Thoracic aorta (tissue), 2 donors: Measurements from ENCODE around the gene HOXD10. TPM values are rescaled to one million over a fixed set of nuclear protein-coding genes. Genes with fewer than 3 reads are reported as not detected.

Experiments
- ATAC-seq: fragments of 150-250 bp; one replicate; pipeline ENCODE4 v1.8.0; 2017; ENCODE audit warnings: low read depth; ENCODE audit not compliant: insufficient number of reproducible peaks, low FRiP score
- DNase-seq: peaks from one replicate; pipeline ENCODE4 v3.0.0-alpha.2; 2020; ENCODE audit warnings: low spot score
- H3K27ac ChIP-seq, 2 donors: fragments of 200-600 bp; sonication (generic); 1 replicate in 1 of 2; 2 replicates in 1 of 2; pipeline ENCODE4 v1.5.1; 2016; ENCODE audit warnings: mild to moderate bottlenecking in 2 of 2, moderate library complexity in 2 of 2
- H3K27me3 ChIP-seq: fragments of 200-600 bp; sonication (generic); replicated peaks from 2 replicates; pipeline ENCODE4 v1.6.0; 2016; ENCODE audit warnings: mild to moderate bottlenecking; ENCODE audit not compliant: insufficient read depth
- H3K36me3 ChIP-seq: fragments of 200-600 bp; sonication (generic); one replicate; pipeline ENCODE4 v1.5.1; 2016
- H3K4me1 ChIP-seq, 2 donors: fragments of 200-600 bp; sonication (generic); 1 replicate in 1 of 2; 2 replicates in 1 of 2; pipeline versions ENCODE4 v1.5.1 to v1.6.0; 2016; ENCODE audit warnings: low read depth in 2 of 2, mild to moderate bottlenecking in 1 of 2; ENCODE audit not compliant: control insufficient read depth in 1 of 2
- H3K4me3 ChIP-seq: fragments of 200-600 bp; sonication (generic); 2 replicates; pipeline ENCODE4 v1.5.1; 2016; ENCODE audit warnings: mild to moderate bottlenecking
- H3K9me3 ChIP-seq: fragments of 200-600 bp; sonication (generic); 2 replicates; pipeline ENCODE4 v1.5.1; 2016
- total RNA-seq, 2 donors: library from RNA; depleted of rRNA; stranded (reverse); fragments of >200 nt; gene quantifications; one replicate each; pipeline versions ENCODE4 v1.1.0 to v1.2.3, GENCODE V29; 2016
- TF ChIP-seq, protein P1 (sequence below): fragments of 200-600 bp; sonication (generic); IDR thresholded peaks from one replicate; pipeline ENCODE4 v1.5.1; 2019; ENCODE audit warnings: antibody characterized with exemption

HOXD10 gene
- total RNA-seq, 2 donors from 2014 or later, result not detected

DNA sequence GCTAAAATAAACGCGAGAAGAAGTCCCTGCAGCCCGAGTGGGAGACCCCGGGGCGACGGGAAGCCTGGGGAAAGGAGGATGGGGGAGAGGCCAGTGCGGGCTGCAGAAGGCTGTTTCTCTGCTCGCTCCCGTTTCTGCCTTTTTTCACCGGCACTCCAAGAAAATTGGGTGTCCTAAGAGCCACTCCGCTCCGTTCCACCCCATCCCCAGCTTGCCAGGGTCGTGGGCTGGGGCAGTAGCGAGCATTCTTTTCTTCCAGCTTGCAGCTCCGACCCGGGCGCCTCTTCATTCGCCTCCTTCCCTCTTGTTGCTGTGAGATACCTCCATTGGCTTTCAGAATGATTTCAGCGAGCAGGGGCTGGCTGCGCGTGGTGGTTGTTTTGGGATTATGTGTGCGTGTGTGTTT is 41.6 kb downstream of the HOXD10 start:
- ATAC-seq, result no peak
- peaks cover 4% of the 10 kb centered on the region for H3K36me3 ChIP-seq
- H3K27me3 ChIP-seq, result no peaks in the 10 kb centered on the region
- H3K27ac ChIP-seq, result no peak overlapping the region
- no peak overlapping the region for H3K4me3 ChIP-seq
- TF ChIP-seq, protein P1, sequence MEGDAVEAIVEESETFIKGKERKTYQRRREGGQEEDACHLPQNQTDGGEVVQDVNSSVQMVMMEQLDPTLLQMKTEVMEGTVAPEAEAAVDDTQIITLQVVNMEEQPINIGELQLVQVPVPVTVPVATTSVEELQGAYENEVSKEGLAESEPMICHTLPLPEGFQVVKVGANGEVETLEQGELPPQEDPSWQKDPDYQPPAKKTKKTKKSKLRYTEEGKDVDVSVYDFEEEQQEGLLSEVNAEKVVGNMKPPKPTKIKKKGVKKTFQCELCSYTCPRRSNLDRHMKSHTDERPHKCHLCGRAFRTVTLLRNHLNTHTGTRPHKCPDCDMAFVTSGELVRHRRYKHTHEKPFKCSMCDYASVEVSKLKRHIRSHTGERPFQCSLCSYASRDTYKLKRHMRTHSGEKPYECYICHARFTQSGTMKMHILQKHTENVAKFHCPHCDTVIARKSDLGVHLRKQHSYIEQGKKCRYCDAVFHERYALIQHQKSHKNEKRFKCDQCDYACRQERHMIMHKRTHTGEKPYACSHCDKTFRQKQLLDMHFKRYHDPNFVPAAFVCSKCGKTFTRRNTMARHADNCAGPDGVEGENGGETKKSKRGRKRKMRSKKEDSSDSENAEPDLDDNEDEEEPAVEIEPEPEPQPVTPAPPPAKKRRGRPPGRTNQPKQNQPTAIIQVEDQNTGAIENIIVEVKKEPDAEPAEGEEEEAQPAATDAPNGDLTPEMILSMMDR, result no peak
- peaks cover 3 to 30% of the 10 kb centered on the region in 2 donors for H3K4me1 ChIP-seq
- DNase-seq, result no peak
- no peaks in the 10 kb centered on the region for H3K9me3 ChIP-seq

DNA sequence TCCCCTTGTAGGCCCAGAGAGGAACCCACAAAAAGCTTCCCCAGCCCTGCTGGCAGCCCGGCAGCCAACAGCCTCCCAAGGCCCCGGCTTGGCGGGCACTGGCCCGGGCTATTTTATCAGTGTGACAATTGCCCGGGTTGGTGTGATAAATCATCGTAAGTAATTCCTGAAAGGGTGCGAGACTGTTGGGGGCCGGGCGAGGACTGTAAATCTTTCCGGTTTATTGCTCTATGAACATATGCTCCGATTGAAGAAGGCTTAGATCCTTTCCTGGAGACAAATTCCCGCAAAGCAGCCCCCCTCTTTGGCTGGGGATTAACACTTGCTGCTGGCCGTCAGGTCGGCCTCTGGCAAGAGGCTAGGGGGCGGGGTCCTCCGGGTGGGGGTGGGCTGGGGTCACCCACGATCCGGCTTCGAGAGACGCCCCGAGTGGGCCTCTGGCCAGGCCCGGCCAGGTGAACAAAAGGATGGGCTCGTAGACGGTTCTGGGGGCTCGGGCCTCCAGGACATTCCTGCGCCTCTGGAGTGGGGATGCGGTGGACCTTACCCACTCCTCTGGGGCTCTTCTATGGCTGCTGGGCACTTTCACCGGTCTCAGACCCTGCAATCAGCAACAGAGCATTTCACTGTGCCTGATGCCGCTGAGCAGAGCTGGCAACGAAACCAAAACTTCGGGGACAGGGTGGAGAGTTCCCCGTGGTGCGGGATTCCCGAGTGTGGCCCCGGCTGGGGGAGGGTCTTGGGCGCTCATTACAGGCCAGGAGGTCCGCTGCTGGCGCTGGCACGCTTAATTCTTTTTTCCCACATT is 42.5 kb downstream of the HOXD10 start:
- no peak for ATAC-seq
- DNase-seq, result no peak
- no peaks in the 10 kb centered on the region for H3K27me3 ChIP-seq

DNA sequence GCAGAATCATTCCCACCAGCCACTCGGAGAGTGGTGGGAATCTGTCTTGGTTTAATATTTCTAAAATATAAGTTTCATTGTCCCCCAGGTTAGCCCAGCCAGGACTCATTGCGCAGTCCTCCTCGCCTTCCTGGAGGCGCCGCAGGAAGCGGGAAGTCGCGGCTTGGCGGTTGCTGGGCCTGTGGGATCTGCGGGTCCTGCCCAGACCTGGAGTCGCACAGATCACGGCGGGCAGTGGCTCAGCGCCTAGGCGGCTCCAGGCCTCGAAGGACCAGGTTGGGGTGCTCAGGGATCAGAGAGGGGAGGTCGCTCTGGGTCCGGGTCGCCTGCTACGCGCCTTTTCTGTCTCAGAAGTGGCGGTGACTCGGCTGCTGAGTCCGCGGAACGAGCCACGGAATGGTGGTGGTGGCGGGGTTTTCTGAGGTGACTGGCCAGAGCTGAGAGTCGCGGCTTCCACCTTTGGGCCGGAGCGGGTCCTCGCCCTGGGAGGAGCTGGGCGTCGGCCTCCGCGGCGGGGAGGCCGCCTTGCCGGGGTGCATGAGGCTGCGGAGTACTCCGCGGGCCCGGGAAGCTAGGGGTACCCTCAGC is 43.2 kb downstream of the HOXD10 start:
- DNase-seq, result no peak
- peaks cover 2% of the 10 kb centered on the region for H3K36me3 ChIP-seq
- no peak for ATAC-seq
- H3K4me1 ChIP-seq, result peaks cover 3 to 30% of the 10 kb centered on the region in 2 donors
- H3K4me3 ChIP-seq, result peak overlapping the region; percentile 44
- TF ChIP-seq, protein P1, result no peak
- no peak overlapping the region for H3K27ac ChIP-seq
- H3K9me3 ChIP-seq, result no peaks in the 10 kb centered on the region
- H3K27me3 ChIP-seq, result no peaks in the 10 kb centered on the region

More for the DNA sequence above, 42.5 kb downstream of the HOXD10 start:
- H3K4me1 ChIP-seq, result peaks cover 3 to 30% of the 10 kb centered on the region in 2 donors
- no peak overlapping the region for H3K27ac ChIP-seq
- H3K4me3 ChIP-seq, result peak overlapping the region; percentile 44
- TF ChIP-seq, protein P1, result no peak
- H3K9me3 ChIP-seq, result no peaks in the 10 kb centered on the region
- H3K36me3 ChIP-seq, result peaks cover 4% of the 10 kb centered on the region

DNA sequence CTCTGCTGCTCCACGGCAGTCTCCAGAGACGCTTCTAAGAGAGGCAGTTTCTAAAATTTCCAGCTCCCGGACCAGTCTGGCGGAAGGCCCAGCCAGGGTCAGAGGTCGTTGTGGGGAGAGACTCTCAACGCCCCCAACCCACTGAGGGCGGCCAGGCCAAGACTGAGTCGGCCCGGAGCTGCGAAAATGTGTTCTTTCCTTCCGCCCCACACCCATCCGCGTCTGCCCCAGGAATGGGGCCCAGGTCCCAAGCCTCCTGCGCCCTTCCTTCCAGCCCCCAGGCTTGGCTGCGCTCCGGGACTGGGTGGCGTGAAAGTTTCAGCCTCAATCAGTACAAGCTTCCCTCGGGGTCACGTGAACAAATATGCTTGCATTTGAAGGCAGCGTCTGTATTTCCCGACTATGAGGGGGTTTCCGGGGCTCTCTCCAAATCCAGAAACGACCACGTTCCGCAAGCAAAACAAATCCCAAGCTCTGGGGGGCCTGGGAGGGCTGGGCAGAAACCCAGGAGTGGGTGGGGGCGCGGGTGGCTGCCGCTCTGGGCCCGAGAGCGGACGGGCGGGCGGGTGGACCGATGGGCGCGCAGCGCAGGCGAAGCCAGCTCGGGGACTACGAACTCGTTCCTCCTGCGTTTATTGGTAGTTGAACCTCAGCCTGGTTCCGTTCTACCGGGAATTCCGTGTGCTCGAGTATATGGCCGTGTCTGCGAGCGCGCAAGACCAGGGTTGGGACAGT is 43.8 kb downstream of the HOXD10 start:
- no peak for DNase-seq
- TF ChIP-seq, protein P1, result no peak

More for the DNA sequence above, 43.8 kb downstream of the HOXD10 start:
- ATAC-seq, result no peak
- Histone ChIP-seq H3K27me3 (no peaks in the 10 kb centered on the region), H3K4me1 (peaks cover 3 to 30% of the 10 kb centered on the region in 2 donors), H3K9me3 (no peaks in the 10 kb centered on the region), H3K4me3 (peak overlapping the region; percentile 44), H3K27ac (no peak overlapping the region), H3K36me3 (no peaks in the 10 kb centered on the region)
